Fibroblast of pulmonary artery (primary cell): ENCODE results near the gene FAM9A.

Source experiments
- DNase-seq: peaks from one replicate; pipeline ENCODE4 v3.0.0-alpha.2; 2010; ENCODE audit warnings: low read depth
- H3K4me3 ChIP-seq: replicated peaks from 2 replicates; pipeline ENCODE4 v1.5.1; 2011; ENCODE audit warnings: low read depth, mild to moderate bottlenecking, control low read depth, low read length, moderate library complexity
- TF ChIP-seq, protein P1 (sequence below): IDR thresholded peaks from 2 replicates; pipeline ENCODE4 v1.5.1; 2011; ENCODE audit warnings: mild to moderate bottlenecking, control low read depth, low read length, inconsistent platforms; ENCODE audit errors: missing control alignments

The FAM9A gene

DNA sequence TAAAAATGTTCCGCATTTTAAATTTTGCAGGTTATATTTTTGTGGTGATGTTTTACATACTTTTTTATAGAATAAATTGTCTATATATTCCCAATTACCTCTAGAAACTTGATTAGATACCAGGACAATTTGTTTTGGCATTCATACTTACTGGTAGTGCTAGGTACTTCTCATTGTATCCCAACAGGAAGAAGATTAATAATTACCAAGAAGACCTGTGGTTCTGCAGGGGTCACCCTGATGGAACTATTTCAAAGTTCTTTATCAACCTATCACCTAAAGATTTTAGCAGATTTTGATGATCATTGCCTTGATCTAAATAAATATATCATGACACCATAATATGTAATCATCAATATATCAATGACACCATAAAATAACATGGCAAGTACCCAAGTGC is 22.5 kb upstream of the FAM9A start:
- DNase-seq: no peak
- TF ChIP-seq, protein P1, sequence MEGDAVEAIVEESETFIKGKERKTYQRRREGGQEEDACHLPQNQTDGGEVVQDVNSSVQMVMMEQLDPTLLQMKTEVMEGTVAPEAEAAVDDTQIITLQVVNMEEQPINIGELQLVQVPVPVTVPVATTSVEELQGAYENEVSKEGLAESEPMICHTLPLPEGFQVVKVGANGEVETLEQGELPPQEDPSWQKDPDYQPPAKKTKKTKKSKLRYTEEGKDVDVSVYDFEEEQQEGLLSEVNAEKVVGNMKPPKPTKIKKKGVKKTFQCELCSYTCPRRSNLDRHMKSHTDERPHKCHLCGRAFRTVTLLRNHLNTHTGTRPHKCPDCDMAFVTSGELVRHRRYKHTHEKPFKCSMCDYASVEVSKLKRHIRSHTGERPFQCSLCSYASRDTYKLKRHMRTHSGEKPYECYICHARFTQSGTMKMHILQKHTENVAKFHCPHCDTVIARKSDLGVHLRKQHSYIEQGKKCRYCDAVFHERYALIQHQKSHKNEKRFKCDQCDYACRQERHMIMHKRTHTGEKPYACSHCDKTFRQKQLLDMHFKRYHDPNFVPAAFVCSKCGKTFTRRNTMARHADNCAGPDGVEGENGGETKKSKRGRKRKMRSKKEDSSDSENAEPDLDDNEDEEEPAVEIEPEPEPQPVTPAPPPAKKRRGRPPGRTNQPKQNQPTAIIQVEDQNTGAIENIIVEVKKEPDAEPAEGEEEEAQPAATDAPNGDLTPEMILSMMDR: no peak
- no peak overlapping the region for H3K4me3 ChIP-seq

DNA sequence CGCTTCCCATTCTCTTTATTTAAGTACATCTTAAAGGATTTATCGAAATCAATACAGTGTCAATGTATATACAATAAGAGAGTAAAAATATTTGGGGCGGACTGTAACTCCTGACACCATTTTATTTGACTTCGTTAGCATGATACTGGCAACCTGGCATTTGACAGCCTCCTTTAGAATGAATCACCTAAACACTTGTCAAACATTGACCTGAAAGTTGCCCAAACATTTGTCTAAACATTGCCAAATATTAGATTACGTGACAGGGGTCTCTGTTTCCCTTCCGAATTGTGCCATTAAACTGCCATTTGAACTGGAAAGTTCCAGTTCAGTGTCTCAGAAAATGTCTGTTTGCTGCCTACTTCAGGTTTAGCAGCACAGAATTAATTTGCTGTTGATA is 20.8 kb upstream of the FAM9A start:
- DNase-seq: no peak
- no peak overlapping the region for H3K4me3 ChIP-seq
- TF ChIP-seq, protein P1: no peak

DNA sequence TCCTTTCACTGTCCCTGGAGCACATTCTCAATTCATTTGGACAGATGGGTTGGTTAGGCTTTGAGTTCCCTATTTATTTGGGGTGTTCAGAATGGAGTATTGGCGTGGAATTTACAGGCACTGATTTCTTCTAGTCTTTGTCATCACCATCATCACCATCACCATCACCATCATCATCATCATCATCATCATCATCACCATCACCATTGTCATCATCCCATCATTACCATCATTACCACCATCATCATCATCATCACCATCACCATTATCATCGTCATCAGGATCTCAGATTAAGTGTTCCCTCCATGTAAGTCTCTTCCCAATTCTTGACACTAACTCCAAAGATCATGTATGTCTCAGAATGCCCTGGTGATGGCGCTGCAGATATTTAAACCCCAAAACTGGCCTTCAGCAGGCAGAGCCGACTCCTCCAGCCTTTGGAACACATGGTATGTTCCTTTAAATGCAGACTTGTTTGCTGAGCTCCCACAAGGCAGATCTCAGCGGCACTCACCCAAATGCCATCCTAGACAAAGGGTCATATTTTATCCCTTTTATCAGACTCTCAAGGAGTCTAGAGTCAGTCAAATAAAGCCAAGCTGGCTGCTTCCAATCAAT is 19.8 kb upstream of the FAM9A start:
- TF ChIP-seq, protein P1: peak; percentile 8
- peak; percentile 22 for DNase-seq
- no peak overlapping the region for H3K4me3 ChIP-seq

DNA sequence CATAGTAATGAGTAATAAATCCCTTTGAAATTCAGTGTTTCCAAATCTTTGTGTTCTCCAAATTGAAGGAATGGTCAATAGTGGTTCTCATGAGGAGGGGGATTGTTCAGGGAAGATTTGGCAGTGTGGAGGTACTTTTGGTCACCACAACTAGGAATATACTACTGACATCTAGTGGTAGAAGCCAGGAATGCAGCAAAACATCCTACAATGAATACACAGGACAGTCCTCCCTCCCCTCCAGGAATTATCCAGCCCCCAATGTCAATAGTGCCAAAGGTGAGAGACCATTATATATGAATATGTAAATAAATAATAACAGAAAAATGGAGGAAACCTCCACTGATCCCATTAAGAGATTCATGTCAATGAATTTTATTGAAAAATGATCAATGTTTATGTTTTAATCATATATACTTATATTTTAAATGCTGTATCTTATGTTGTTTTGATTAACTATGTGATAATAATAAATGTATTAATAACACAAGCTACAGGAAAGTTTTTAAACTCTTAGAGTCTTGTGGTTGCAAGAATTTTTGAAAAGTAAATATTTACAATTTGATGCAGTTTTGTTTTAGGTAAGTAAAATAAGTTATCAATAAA is 14.4 kb upstream of the FAM9A start:
- DNase-seq: peak; percentile 53
- TF ChIP-seq, protein P1: peak; percentile 68
- no peak overlapping the region for H3K4me3 ChIP-seq

DNA sequence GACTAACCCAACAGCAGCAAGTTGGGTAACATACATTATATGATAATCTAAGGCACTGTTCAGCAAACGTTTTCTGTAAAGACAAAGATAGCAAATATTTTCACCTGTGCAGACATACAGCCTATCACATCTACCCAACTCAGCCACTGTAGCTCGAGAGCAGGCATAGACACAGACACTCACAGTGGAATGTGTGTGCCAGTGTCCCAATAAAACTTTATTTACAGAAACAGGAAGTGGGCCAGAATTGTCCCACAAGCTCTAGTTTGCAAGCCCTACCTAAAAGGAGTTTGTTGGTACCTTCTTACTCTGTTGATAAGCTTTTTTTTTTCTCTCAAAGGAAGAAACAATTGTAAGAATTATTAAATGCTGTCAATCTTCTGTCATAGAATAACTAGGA is 11.9 kb upstream of the FAM9A start:
- TF ChIP-seq, protein P1: no peak
- DNase-seq: no peak
- no peak overlapping the region for H3K4me3 ChIP-seq

DNA sequence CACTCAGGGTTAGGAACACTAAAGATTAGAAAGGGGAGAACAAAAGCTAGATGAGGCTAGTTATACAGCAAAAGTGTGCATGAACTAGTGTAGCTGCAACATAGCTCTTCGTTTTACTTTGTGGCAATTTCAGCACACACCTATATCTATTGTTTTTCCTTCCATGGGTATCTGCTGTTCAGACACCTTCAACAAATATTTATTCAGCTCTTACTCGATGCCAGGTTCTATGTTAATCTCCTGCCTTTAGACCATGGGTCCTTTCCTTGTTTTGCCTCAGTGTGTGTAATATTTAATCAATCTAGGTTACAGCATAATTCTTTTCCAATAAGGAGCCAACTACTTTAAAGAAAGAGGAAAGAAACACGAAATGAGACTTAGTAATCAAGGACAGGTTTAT is 10.4 kb upstream of the FAM9A start:
- no peak for DNase-seq
- TF ChIP-seq, protein P1: no peak
- H3K4me3 ChIP-seq: no peak overlapping the region

DNA sequence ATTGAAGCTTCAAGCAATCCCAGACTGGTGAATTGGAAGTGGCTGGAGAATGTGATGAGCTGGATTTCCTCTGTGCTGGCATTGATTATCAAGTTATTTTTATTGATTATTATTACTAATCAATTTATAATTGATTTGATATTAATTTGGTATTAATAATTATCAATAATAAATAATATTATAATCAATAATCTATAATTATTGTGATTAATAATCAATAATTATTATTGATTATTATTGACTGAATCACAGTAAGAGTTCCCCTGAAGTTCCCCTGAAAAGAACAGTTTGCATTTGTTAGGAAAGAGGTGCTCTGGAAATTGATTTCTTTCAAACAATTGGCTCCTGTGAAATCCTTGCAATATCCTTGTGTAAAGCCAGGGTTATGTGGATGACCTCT is 7.5 kb upstream of the FAM9A start:
- no peak overlapping the region for H3K4me3 ChIP-seq
- TF ChIP-seq, protein P1: no peak
- no peak for DNase-seq
